NB4 (cell line): ENCODE data around the gene SCRN1.

ENCODE experiments used
- CTCF ChIP-seq: IDR thresholded peaks from one replicate; pipeline ENCODE4 v1.5.1; 2012; ENCODE audit warnings: low read depth, low read length
- POLR2A ChIP-seq: IDR thresholded peaks from 2 replicates; pipeline ENCODE4 v1.6.1; 2011; ENCODE audit warnings: mild to moderate bottlenecking; ENCODE audit not compliant: insufficient read length; ENCODE audit errors: extremely low read depth
- TF ChIP-seq, protein P1 (sequence below): IDR thresholded peaks from 2 replicates; pipeline ENCODE4 v1.6.1; 2011; ENCODE audit warnings: low read depth, low read length

- TF ChIP-seq, protein P1, sequence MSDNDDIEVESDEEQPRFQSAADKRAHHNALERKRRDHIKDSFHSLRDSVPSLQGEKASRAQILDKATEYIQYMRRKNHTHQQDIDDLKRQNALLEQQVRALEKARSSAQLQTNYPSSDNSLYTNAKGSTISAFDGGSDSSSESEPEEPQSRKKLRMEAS = no peak
- no peak for TF ChIP-seq CTCF
- TF ChIP-seq POLR2A = no peak
Observed at GRCh38 chr7:29995652-29996051, 6.1 kb upstream of the SCRN1 start.
